ENCODE measurements around the gene MSRB1.
"Not testable (repeated sequence)": the region's sequence is repeated elsewhere in the genome, so short reads cannot be mapped to it uniquely, and the experiment has no call there.

The MSRB1 gene

GRCh38 chr16:1938910-1939309 lies 4.1 kb downstream of the MSRB1 start:
- DNase-seq (ENCODE audit: low spot score), result no peak

- DNase-seq (ENCODE audit: low spot score), result no peak
These were observed 4.7 kb downstream of the MSRB1 start for GRCh38 chr16:1938316-1938715.

DNA sequence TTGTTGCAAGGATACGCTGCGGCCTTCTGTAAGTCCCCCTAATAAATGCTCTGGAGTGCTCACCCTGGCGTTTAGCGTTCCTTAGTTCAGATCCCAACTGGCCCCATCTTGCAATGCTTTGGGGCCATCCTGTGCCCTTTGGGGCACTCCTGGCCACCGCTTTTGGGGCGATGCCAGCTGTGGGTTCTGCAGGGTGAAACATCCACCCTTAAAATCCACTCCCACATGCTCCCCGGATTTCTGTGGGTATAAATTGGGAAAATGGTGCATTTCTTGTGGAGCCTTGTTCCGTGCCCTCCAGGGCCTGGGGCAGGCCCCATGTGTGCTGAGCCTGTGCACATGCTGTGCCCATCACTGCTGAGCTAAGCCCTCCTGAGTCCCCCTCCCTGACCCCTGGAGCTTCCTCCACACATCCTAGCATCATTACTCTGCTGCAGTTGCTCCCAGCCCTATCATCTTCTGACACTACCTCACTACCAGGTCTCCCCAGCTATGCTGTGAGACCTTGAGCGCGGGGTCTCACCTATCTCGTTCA lies 6.0 kb downstream of the MSRB1 start:
- no peak for DNase-seq (ENCODE audit: low spot score)

DNA sequence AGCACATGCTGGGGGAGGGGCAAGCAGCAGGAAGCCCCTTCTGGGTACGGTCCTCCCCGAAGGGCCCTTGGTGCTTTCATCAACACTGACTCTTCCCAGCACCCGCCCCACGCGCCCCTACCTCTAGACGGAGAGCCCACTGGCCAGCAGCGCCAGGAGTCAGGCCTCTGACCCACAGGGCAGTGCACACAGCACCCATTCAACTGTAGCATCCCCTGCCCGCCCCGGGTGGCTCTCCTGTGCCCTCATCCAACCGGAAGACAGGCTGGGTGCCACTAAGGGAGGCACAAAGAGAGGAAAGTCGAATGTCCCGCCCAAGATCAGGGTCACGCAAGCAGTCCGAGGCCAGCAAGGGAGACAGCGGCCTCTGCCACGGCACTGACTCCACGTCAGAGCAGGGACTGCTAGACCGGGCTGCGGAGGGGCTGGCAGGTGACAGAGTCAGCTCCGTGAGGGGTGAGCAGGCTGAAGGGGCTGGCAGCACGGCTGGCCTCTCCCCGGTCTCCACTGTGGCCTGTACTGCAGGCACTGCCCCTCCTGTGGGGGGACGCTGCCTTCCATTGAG lies 9.8 kb downstream of the MSRB1 start:
- DNase-seq (ENCODE audit: low spot score), result no peak

DNA sequence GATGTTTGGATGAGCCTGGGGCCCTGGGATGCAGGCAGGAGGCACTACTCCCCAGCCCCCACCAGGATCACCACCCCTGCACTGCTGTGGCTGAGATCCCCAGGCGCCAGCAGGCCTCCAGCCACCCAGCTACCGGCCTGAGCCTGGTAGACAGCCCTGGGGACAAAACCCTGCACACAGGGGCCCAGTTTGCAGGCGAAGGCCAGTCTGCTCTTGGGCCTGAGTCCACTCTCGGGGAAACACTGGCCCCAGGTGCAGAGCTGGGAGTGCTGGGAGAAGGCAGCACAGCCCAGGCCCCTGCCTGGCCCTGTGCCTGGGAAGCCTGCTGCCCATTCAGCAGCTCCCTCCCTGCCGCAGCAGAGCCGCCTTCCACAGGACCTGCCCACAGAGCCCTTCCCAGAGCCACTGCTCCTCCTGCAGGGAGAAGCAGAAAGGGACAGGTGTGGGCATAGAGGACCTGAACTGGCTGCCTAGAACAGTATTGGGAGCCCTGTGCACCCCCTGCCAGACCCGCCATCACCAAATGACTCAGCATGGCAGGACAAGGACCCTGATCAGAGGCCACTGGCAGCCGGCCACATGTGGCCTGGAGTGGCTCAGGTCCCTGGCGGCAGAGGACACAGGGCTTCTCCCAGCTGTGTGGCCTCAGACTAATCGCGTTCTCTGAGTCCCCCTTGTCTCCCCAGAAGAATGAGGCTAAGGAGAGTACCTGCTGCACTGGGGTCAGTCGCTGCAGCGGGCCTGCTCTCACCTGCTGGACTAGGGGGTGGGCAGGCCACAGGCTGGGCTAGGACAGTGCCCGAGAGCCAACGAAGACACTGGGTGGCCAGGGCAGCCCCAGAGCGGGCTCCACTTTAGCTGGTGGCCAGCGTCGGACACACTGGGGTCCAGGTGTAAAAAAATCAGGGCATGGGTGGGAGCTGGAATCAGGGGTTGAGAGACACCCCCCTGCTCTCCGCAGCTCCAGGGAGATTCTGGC lies 10.7 kb downstream of the MSRB1 start:
- DNase-seq (ENCODE audit: low spot score), result peak; percentile 58

GRCh38 chr16:1930338-1930720 lies 12.7 kb downstream of the MSRB1 start:
- DNase-seq (ENCODE audit: low spot score), result no peak

DNA sequence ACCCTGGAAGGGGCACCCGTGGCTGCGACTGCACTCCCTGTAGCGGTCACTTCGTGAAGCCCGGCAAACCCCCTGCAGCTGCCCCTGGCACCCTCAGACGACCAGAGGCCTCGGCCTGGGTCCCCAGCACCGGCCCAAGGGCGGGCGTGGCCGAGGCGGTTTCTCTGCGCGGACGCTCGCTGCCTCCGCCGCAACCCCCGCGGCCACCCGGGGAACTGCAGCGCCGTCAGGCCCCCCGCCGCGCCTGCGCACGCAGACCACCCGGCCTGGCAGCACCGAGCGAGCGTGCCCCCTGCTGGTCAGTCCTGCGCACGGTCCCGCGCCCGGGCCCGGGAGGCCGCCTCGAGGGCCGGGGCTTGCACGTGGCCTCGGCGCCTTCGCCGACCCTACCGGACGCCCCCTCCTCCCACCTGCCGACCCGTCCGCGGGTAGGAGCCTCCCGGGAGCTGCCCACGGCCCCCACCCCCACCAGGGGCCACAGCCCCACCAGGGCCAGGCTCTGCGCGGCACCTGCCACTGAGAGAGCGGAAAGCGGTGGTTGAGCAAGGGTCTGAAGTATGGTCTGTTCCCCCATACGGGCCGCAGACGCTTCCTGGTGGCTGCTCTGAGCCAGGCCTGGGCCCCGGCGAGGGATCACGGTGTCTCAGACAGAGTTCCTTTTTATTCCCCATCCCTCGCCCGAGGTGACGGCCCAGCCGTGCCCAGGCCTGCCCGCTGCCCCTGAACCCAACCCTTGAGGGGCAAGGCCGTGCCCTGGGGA lies 13.2 kb downstream of the MSRB1 start:
- DNase-seq (ENCODE audit: low spot score), result peak; percentile 99

- peak; percentile 64 for DNase-seq (ENCODE audit: low spot score)
These were observed 13.9 kb downstream of the MSRB1 start for GRCh38 chr16:1929105-1929504.

DNA sequence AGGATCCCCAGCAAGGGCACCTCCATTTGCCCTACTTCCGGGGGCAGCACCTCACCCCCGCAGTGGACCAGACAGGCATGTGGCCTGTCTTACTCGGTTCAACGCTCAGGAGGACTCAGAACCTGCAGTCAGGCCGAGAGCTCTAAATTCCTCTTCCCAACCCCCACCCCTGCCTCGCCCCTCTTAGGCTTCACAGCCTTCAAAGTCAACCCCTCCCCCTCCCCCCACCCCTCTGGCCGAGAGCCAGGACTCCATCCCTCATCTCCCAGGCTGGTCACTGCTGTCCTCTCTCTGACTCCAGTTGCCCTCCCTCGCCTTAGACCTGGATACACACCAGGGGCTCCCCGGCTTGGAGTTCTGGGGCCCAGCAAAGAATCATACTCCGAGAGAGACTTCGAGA lies 16.7 kb downstream of the MSRB1 start:
- no peak for DNase-seq (ENCODE audit: low spot score)

DNA sequence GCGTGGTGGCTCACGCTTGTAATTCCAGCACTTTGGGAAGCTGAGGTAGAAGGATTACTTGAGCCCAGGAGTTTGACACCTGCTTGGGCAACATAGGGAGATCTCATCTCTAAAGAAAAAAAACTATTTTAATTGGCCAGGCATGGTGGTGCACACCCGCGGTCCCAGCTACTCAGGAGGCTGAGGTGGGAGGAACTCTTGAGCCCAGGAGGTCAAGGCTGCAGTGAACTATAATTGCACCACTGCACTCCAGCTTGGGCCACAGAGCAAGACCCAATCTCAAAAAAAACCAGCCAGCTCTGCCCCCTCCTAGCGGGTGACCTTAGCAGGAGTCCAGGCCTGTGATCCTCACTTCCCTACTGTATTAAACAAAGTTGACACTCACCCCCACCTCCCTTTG lies 18.9 kb downstream of the MSRB1 start:
- no peak for DNase-seq (ENCODE audit: low spot score)

DNA sequence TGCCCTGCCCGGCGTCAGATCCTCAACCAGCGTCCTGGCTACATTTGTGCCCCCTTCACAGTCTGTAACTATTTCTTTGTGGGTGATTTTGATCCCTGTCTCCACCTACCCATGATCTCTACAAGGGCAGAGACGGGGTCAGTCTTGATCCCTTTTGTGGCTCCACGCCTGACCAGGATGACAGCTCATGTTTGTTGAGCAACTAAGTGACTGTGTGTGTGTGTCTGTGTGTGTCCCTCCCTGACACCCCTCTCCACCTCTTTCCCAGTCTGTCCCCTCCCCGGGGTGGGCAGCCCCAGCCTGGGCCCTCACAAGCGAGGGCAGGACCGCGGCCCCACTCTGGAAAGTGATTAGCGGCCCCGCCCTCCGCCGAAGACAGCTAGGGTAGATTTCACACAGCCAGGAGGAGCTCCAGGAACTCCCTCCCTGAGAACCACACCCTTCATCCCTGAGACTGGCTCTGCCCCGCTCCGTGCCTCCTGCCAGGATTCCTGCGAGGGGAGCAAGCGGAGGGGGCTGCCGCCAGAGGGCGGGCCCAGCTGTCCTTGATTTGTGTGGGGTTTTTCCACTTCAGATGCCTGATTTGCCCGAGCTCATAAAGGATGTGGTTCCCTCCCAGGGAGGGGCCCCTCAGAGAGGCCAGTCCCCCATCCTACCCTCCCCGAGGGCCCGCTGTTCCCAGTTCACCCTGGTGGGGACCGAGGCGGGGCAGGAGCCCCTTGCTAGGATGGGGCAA lies 19.5 kb downstream of the MSRB1 start:
- DNase-seq (ENCODE audit: low spot score), result peak; percentile 78

DNA sequence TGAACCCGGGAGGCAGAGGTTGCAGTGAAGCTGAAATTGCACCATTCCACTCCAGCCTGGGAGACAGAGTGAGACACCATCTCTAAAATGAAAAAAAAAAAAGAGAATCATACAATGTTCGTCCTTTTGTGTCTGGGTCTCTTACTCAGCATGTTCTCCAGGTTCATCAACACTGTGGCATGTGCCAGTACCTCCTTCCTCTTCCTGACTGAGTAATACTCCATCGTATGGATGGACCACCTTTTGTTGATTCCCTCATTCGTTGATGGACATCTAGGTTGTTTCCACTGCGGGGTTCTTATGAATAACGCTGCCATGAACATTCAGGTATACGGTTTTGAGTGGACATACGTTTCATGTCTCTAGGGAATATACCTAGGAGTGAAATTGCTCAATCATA lies 20.6 kb downstream of the MSRB1 start:
- no peak for DNase-seq (ENCODE audit: low spot score)

DNA sequence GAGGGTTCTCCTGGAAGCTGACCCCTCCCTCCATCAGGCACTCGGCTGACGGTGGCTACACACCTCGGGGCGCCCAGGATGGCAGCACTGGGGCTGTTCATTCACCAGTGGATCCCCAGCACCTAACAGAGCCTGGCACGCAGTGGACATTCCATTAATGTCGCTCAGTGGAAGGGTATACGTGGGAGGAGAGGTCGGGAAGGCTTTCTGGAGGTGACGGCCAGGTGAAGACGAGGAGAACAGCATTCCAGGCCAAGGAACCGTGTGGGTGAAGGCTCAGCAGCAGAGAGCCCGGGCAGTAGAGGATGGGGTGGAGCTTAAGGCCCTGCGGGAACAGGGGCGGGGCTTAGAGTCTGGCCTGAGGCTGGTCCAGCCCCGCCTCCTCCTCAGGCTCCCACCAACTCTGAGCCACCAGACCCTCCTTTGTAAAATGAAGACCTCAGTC lies 22.2 kb downstream of the MSRB1 start:
- no peak for DNase-seq (ENCODE audit: low spot score)

GRCh38 chr16:1920122-1920521 lies 22.9 kb downstream of the MSRB1 start:
- DNase-seq (ENCODE audit: low spot score), result not testable (repeated sequence)

- DNase-seq (ENCODE audit: low spot score), result no peak
These were observed 23.5 kb downstream of the MSRB1 start for GRCh38 chr16:1919327-1919998.

GRCh38 chr16:1918351-1919326 lies 24.4 kb downstream of the MSRB1 start, which contains the start of gene HS3ST6:
Gene HS3ST6 (minus strand): TSS chr16:1918415. CDS start chr16:1918323, 92 bp downstream.
- DNase-seq (ENCODE audit: low spot score), result peak; percentile 68

- DNase-seq (ENCODE audit: low spot score), result no peak
These were observed 25.2 kb downstream of the MSRB1 start for GRCh38 chr16:1917665-1918350.

DNA sequence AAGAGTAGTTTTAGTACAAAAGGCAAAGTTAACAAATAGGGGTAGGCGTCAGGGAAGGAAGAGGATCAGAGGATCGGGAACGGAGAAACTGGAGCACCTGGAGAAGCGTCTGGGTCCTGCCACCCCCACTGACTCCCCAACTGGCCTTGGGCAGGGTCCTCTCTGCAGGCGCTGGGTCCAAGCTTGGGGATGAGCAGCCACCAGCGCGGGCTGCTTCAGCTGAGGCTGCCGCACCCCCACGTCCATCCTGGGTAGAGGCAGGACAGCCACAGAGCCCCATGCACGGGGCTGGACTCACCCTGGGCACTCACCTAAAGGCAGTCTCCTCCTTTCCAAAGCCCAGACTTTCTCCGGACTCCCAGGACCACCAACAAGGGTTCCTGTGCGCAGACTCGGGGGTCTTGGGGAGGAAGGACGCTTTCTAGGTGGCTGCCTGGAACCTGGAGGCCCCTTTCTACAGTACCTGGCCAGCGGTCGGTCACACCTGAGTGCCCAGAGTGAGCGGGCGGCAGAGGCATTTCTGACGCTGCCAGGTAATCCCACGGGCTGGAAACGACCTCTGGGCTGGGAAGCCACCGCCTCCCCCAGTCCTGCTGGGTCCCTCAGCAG lies 25.8 kb downstream of the MSRB1 start:
- DNase-seq (ENCODE audit: low spot score), result no peak

GRCh38 chr16:1916640-1916990 lies 26.4 kb downstream of the MSRB1 start:
- DNase-seq (ENCODE audit: low spot score), result no peak

Measured in D341Med (cell line).